Astrocyte (in vitro differentiated cells and primary cell): ENCODE measurements around the gene IGFBPL1.

ENCODE experiments used
- EZH2 ChIP-seq: IDR thresholded peaks from 2 replicates; pipeline ENCODE4 v1.6.1; 2012; ENCODE audit warnings: mild to moderate bottlenecking, low read length, inconsistent platforms; ENCODE audit not compliant: insufficient read depth
- TF ChIP-seq, protein P1 (sequence below): IDR thresholded peaks from 2 replicates; pipeline ENCODE4 v1.5.1; 2011; ENCODE audit warnings: low read depth, mild to moderate bottlenecking, inconsistent platforms, low read length, moderate library complexity; ENCODE audit not compliant: insufficient read depth

DNA sequence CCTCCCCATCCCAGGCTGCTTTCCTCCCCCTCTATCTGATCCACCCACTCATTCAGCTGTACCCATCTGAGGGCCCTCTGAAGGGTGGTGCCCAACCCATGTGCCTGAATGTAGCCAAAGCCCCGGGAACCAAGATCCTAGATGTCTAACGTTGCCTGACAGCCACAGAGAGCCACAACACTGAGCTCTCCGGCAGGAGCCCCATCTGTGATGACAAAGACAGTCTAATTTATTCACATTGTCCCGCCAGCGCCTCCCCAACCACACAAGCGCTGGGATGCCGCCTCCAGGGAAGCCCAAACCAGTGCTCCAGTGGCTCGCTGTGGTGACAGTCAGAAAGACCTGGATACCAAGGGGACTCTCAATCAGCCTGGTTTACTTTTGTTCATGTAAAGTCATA lies 8.4 kb downstream of the IGFBPL1 start:
- TF ChIP-seq, protein P1, sequence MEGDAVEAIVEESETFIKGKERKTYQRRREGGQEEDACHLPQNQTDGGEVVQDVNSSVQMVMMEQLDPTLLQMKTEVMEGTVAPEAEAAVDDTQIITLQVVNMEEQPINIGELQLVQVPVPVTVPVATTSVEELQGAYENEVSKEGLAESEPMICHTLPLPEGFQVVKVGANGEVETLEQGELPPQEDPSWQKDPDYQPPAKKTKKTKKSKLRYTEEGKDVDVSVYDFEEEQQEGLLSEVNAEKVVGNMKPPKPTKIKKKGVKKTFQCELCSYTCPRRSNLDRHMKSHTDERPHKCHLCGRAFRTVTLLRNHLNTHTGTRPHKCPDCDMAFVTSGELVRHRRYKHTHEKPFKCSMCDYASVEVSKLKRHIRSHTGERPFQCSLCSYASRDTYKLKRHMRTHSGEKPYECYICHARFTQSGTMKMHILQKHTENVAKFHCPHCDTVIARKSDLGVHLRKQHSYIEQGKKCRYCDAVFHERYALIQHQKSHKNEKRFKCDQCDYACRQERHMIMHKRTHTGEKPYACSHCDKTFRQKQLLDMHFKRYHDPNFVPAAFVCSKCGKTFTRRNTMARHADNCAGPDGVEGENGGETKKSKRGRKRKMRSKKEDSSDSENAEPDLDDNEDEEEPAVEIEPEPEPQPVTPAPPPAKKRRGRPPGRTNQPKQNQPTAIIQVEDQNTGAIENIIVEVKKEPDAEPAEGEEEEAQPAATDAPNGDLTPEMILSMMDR, result no peak
- TF ChIP-seq EZH2, result no peak
